ENCODE measurements around the gene CRYL1.

DNA sequence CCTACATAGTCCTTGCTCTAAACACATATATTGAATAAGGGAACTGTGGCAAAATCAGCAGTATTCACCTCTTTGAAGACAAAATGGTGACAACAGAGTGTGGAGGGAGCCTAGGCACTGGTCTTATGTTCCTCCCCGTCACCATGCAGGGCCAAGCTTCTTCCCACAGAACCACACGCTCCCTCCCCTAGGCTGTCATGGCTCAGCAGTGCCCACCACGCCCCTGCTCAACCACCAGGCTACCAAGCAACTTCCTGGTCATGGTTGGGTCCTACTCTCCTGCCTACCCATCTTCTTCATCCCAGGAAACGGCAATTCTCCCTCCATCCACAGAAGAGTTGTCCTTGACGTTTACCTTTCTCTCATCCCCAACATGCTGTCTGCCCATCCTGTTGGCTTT is 126.1 kb downstream of the CRYL1 start:
- TF ChIP-seq RAD21 (conservative IDR thresholded peaks at IDR 0.05), result no peak
- TF ChIP-seq CTCF (IDR thresholded peaks at IDR 0.05; ENCODE audit: poor library complexity, severe bottlenecking), result no peak
- TF ChIP-seq EZH2 (IDR thresholded peaks at IDR 0.05; ENCODE audit: borderline replicate concordance, insufficient read depth, low read length, poor library complexity, severe bottlenecking), result no peak
- no peak for TF ChIP-seq POLR2AphosphoS5 (IDR thresholded peaks at IDR 0.05)
- TF ChIP-seq EP300 (conservative IDR thresholded peaks at IDR 0.05; ENCODE audit: poor library complexity, severe bottlenecking), result no peak
- TF ChIP-seq TAF1 (IDR thresholded peaks at IDR 0.05; ENCODE audit: low read depth), result no peak
- TF ChIP-seq, protein P1, sequence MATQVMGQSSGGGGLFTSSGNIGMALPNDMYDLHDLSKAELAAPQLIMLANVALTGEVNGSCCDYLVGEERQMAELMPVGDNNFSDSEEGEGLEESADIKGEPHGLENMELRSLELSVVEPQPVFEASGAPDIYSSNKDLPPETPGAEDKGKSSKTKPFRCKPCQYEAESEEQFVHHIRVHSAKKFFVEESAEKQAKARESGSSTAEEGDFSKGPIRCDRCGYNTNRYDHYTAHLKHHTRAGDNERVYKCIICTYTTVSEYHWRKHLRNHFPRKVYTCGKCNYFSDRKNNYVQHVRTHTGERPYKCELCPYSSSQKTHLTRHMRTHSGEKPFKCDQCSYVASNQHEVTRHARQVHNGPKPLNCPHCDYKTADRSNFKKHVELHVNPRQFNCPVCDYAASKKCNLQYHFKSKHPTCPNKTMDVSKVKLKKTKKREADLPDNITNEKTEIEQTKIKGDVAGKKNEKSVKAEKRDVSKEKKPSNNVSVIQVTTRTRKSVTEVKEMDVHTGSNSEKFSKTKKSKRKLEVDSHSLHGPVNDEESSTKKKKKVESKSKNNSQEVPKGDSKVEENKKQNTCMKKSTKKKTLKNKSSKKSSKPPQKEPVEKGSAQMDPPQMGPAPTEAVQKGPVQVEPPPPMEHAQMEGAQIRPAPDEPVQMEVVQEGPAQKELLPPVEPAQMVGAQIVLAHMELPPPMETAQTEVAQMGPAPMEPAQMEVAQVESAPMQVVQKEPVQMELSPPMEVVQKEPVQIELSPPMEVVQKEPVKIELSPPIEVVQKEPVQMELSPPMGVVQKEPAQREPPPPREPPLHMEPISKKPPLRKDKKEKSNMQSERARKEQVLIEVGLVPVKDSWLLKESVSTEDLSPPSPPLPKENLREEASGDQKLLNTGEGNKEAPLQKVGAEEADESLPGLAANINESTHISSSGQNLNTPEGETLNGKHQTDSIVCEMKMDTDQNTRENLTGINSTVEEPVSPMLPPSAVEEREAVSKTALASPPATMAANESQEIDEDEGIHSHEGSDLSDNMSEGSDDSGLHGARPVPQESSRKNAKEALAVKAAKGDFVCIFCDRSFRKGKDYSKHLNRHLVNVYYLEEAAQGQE (IDR thresholded peaks at IDR 0.05; ENCODE audit: borderline replicate concordance), result no peak
- no peak for TF ChIP-seq SMC3 (conservative IDR thresholded peaks at IDR 0.05; ENCODE audit: poor library complexity)

Data from neural cell (in vitro differentiated cells).